NOMO-1 (cell line): ENCODE measurements around the gene RNF138.
"Not testable (repeated sequence)": the region's sequence is repeated elsewhere in the genome, so short reads cannot be mapped to it uniquely, and the experiment has no call there.

Experiments
- DNase-seq, 2 experiments: peaks; one replicate each; lab custom pipeline; 2025; ENCODE audit not compliant: unreplicated experiment in 2 of 2; lab: John Stamatoyannopoulos, UW

Gene RNF138

GRCh38 chr18:32095192-32095899 lies 3.7 kb downstream of the RNF138 start:
- DNase-seq: no peak

DNA sequence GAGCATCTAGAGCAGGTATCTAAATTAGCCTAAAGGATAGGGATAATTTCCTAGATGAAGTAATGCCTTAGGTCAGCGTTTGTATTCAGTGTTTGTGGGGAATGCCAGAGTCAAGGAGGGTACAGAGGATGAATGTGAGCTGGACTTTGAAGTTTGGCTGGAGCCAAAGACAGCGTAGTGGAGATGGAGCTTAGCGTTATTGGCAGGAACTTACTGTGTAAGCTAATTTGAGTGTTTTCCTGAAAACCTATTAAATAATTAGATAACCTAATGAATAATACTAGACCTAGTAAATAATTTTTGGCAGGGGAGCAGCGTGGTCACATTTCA lies 4.2 kb downstream of the RNF138 start:
- DNase-seq: no peak

- no peak for DNase-seq
Observed at GRCh38 chr18:32096946-32097345, 5.3 kb downstream of the RNF138 start.

DNA sequence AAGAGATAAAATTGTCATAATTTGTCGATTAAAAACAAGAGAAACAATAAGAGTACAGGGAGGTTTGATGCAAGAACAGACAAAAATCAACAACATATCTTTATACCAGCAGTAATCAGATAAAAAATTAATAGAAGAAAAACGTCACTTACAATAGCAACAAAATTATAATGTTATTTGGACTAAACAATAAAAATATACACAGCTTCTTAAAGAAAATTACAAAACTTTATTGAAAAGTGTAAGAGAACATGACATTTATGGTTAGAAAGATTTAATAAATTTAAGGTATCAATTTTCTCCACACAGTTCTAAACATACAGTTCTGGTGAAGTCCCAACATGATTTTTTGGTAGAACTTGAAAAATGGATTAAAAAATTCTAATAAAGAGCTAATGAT lies 12.8 kb downstream of the RNF138 start:
- no peak for DNase-seq

DNA sequence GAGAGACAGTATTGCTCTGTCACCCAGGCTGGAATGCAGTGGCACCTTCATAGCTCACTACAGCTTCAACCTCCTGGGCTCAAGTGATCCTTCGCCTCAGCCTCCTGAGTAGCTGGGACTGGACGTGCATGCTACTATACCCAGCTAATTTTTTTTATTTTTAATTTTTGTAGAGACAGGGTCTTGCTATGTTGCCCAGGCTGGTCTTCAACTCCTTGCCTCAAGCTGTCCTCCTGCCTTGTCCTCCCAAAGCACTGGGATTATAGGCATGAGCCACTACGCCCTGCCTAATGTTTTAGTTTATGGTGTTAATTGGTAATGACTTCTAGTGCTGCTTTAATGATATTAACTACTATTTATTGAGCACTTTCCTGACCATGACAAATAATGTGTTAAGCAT lies 18.3 kb downstream of the RNF138 start:
- DNase-seq: no peak

DNA sequence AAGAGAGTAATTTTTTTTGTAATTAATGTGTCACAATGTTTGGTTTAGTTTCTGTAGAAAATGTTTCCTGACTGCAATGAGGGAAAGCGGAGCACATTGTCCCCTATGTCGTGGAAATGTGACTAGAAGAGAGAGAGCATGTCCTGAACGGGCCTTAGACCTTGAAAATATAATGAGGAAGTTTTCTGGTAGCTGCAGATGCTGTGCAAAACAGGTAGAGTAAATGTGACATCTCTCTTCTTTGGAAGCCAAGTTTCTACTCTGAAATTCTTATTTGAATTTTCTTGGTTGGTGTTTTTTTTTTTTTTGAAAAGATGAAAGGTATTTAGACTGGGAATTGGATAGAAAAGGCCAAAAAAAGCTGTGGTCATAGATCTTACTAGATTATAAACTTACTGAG lies 20.0 kb downstream of the RNF138 start:
- no peak for DNase-seq

DNA sequence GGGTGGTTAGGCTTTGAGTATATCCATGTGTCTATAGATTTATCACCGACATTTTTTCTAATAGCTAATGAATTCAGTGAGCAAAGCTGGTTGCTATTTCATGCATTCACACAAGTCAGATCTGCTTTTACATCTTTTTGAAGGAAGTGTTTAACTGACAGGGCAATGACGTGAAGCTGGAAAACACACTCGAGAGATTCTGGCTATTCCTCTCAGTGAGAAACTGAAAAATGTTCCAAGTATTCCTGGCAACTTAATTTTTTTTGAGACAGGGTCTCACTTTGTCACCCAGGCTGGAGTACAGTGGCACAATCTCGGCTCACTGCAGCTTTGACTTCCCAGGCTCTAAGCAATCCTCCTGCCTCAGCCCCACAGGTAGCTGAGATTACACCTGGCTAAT lies 21.2 kb downstream of the RNF138 start:
- no peak for DNase-seq

GRCh38 chr18:32114293-32114942 lies 22.7 kb downstream of the RNF138 start:
- DNase-seq: no peak

DNA sequence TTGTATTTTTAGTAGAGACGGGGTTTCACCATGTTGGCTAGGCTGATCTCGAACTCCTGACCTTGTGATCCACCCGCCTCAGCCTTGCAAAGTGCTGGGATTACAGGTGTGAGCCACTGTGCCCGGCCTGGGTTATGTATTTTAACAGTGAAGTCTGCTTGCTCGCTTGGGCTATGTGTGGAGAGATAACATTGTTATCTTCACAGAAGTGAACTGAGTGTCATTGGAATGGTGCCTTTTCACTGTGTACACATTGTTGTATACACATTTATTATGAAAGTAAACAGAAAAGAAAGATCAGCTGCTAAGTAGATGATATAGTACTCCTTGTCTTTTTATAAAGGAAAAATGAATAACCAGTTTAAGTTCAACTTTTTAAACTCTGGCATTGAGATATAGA lies 30.4 kb downstream of the RNF138 start:
- no peak for DNase-seq

GRCh38 chr18:32126538-32126937 lies 34.9 kb downstream of the RNF138 start:
- no peak for DNase-seq

GRCh38 chr18:32135625-32136024 lies 44.0 kb downstream of the RNF138 start:
- no peak for DNase-seq

GRCh38 chr18:32138332-32138982 lies 46.8 kb downstream of the RNF138 start:
- DNase-seq: no peak

- DNase-seq: no peak
Observed at GRCh38 chr18:32139835-32140283, 48.2 kb downstream of the RNF138 start.

DNA sequence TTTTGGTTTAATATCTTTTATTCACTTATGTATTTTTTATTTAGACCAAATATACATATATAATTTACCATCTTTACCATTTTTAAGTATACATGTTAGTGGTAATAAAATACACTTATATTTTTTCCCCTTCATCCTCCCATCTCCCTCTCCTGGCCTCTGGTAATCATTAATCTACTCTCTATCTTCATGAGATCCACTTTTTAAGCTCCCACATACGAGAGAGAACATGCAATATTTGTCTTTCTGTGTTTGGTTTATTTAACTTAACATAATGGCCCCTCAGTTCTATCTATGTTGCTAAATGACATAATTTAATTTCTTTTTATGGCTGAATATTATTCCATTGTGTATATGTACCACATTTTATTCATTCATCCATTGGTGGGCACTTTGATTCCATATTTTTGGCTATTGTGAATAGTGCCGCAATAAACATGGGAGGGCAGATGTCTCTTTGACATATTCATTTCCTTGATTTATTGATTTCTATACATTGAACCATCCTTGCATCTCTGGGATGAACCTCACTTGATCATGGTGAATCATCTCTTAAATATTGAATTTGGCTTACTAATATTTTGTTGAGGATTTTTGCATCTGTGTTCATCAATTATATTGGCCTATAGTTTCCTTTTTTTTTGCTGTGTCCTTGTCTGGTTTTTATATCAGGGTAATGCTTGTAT lies 56.7 kb downstream of the RNF138 start:
- DNase-seq: no peak

DNA sequence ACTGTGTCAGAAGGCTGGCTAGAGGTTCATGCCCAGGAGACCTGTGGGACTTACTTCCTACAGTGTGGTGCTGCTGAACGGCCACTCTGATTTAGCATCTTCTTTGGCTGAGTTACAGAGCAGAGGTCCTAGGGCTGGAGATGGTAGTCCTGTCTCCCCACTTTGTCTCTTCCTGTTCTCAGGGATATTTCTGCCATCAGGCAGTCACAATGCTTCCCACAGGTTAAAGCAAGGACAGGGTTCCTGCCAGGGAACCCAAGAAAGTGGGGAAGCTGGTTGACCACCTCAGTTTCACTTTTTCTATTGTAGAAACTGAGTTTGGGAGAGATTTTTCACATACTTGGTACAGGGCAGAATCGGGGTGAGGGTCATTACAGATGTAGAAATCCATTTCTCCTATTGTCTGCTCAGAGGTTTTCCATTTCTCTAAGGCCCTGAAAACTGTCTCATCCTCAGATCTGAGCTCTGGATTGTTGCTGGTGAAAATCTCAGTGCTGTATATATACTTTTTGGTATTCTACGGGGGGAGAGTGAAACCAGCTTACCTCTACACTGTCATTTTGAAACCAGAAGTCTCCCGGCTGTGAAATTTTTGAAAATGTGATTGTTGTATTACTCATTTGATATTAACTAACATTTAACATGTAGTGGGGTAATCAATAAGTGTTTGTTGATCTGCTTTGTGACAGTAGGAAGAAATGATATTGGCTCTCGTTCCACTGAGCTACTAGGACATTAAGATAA lies 61.2 kb downstream of the RNF138 start:
- no peak for DNase-seq

GRCh38 chr18:32156855-32157254 lies 65.2 kb downstream of the RNF138 start:
- DNase-seq: peak in 1 of 2 experiments; percentile 16

DNA sequence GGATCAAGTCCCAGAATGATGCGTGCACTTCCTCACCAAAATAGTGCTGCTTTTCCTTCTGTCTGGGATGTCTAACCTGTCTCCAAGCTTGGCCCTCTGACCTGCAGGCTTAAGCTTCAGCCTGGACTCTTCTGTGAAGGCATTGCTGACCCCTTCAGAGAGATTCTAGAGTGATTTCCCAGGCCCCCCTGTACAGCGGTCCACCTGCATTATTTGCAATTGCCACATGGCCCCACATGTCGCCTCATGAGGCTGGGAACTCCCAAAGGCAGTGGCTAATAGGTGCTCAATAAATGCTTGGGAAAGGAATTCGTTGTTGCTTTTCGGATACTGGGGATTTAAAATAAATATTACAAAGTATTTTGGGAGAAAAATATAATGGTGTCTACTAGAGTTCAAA lies 65.9 kb downstream of the RNF138 start:
- DNase-seq: no peak

DNA sequence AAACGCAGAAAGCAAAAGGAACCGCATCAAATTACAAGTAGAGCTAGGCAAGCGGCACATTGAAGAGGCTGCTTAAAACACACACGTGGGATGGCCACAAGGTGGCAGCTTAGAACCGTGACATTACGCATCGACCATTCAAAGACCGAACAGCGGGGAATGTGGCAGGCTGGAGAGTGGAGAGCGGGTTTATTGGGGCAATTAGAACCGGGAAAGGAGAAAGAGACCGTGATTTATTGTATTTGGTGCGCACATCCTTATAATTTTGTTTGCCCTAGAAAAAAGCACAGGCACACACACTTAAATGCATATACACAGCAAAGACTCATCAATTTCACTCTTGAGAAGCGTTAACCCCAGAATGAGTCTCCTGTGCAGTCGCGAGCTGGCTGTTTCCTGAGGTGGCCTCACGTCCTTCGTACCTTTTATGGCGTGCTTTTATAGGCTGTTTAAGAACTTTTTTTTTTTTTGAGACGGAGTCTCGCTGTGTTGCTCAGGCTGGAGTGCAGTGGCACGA lies 66.5 kb downstream of the RNF138 start:
- DNase-seq: peak; percentile 50 to 81

- DNase-seq: not testable (repeated sequence)
Observed at GRCh38 chr18:32158631-32159030, 67.0 kb downstream of the RNF138 start.

- no peak for DNase-seq
Observed at GRCh38 chr18:32160547-32160946, 68.9 kb downstream of the RNF138 start.
